GM13976 (cell line): ENCODE results near the gene FKBP1A.

Experiments used
- DNase-seq: peaks from one replicate; pipeline ENCODE4 v3.0.0; 2012; ENCODE audit warnings: low spot score
- CTCF ChIP-seq: IDR thresholded peaks from 2 replicates; pipeline ENCODE4 v1.5.1; 2012; ENCODE audit warnings: borderline replicate concordance, mild to moderate bottlenecking; ENCODE audit not compliant: insufficient read depth; ENCODE audit errors: extremely low read depth, missing control alignments, control extremely low read depth
- in situ Hi-C: fragments of 300-500 bp; cut with MboI; formaldehyde crosslinking; loops from one replicate; pipeline ENCODE4 v1.12.0; 2022; ENCODE audit warnings: low sequenced_read_pairs, mixed read lengths, inconsistent platforms; ENCODE audit not compliant: unreplicated experiment

FKBP1A gene

GRCh38 chr20:1420066-1420465, 27.2 kb upstream of the FKBP1A start:
- no peak for TF ChIP-seq CTCF
- in situ Hi-C loops, result no loop called here
- no peak for DNase-seq

- DNase-seq, result no peak
- no peak for TF ChIP-seq CTCF
- in situ Hi-C loops, result no loop called here
Measured at GRCh38 chr20:1418350-1418749, 25.5 kb upstream of the FKBP1A start.

GRCh38 chr20:1417790-1418189, 24.9 kb upstream of the FKBP1A start:
- no peak for TF ChIP-seq CTCF
- DNase-seq, result no peak
- in situ Hi-C loops, result no loop called here

- DNase-seq, result no peak
- TF ChIP-seq CTCF, result no peak
- in situ Hi-C loops, result no loop called here
Measured at GRCh38 chr20:1417273-1417672, 24.4 kb upstream of the FKBP1A start.

GRCh38 chr20:1415667-1416468, 23.0 kb upstream of the FKBP1A start:
- no peak for DNase-seq
- in situ Hi-C loops, result no loop called here

GRCh38 chr20:1414982-1415381, 22.1 kb upstream of the FKBP1A start:
- TF ChIP-seq CTCF, result no peak
- no peak for DNase-seq
- in situ Hi-C loops, result no loop called here

More at GRCh38 chr20:1415667-1416468, 23.0 kb upstream of the FKBP1A start:
- TF ChIP-seq CTCF, result no peak

- no peak for DNase-seq
- in situ Hi-C loops, result no loop called here
- TF ChIP-seq CTCF, result no peak
Measured at GRCh38 chr20:1405801-1406200, 12.9 kb upstream of the FKBP1A start.
